HG02852 (cell line): Measurements from ENCODE around the gene KRTAP4-6.
"Not testable (repeated sequence)": the region's sequence is repeated elsewhere in the genome, so short reads cannot be mapped to it uniquely, and the experiment has no call there.

Source experiments
- ATAC-seq: cut with Tn5 transposase; IDR thresholded peaks from one replicate; pipeline ENCODE4 v1.9.1; 2021; ENCODE audit warnings: mild to moderate bottlenecking, moderate library complexity; ENCODE audit not compliant: unreplicated experiment

Gene KRTAP4-6

DNA sequence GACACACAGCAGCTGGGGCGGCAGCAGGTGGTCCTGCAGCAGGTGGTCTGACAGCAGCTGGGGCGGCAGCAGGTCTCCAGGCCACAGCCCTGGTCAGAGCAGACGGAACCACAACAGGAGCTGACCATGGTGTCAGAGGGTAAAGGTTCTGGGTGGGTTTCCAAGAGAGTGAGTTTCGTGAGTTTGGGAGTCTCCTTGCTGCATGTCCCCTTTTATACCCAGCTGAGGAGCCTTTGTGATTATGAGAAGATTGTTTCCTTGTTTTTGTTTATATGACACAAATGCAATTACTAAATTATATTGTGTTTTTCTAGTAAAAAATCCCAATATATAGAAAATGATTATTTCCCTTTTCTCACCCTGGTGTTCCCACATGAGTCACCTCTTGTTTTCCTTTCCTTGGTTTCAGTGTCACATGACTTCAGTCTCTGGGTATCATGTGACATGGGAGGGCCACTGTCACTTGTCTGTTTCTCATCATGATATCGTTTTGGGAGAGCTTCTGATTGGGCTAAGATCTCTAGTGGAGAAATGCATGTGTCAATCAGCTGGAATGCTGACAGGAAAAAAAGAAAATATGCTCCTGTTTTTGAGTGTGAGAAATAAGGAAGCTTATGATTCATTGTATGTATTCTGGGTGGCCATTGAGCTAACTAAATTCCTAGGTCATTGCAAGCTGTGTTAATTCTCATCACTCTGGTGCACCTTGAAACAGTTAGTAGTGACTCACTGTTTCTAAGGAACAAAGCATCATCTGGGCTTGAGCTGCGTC lies at the start of gene KRTAP4-6:
KRTAP4-6 (minus strand) TSS at position 185 of the 772 bp plus-strand sequence; CDS start at position 128, 57 bp downstream.
- no peak for ATAC-seq

DNA sequence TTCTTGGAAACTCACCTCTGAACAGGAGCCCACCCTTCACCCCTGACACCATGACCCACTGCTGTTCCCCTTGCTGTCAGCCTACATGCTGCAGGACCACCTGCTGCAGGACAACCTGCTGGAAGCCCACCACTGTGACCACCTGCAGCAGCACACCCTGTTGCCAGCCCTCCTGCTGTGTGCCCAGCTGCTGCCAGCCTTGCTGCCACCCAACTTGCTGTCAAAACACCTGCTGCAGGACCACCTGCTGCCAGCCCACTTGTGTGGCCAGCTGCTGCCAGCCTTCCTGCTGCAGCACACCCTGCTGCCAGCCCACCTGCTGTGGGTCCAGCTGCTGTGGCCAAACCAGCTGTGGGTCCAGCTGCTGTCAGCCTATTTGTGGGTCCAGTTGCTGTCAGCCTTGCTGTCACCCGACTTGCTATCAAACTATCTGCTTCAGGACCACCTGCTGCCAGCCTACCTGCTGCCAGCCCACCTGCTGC lies 49.5 kb upstream of the KRTAP4-6 start, which contains the start of gene KRTAP9-1:
KRTAP9-1 (plus strand) TSS at position 51 of the 482 bp plus-strand sequence; CDS start at position 51, 0 bp downstream.
- not testable (repeated sequence) for ATAC-seq

DNA sequence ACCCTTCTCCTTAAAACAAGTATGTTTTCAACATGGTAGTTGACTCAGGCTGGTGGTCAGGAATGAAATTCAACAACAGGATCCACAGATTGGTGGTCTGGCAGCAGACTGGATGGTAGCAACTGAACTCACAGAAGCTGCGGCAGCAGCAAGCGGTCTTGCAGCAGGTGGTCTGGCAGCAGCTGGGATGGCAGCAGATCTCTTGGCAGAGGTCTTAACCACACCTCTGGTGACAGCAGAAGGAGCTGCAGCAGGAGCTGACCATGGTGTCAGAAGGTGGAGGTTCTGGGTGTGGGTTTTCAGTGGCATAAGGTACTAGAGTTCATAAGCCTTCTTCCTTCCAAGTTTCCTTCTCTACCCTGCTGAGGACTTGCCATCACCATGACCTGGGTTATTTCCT lies 46.5 kb upstream of the KRTAP4-6 start:
- no peak for ATAC-seq

DNA sequence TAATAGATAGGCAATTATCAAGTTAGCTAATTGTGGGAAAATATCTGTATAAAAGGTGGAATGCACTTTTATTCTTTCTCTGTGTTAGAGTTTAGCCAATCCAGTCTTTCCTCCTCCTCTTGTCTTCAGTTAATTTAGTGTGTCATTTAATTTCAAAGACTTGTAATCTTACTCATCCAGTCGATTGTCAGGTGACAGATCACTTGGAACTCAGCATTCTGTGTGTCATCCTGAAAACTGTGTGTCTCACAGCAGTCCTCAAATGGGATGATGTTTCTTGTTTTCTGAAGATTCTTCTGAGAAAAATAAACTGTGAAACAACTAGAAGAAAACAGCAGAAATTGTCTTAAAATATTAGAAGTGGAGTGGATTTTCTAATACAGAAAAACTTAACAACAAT lies 44.7 kb upstream of the KRTAP4-6 start:
- no peak for ATAC-seq

DNA sequence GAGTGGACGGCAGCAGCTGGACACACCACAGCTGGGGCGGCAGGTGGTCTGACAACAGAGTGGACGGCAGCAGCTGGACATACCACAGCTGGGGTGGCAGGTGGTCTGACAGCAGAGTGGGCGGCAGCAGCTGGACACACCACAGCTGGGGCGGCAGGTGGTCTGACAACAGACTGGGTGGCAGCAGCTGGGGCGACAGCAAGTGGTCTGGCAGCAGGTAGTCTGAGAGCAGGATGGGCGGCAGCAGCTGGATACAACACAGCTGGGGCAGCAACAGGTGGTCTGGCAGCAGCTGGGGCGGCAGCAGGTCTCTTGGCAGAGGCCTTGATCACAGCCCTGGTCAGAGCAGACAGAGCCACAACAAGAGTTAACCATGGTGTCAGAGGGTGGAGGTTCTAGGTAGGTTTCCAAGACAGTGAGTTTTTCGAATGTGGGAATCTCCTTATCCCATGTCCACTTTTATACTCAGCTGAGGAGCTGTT lies 44.2 kb upstream of the KRTAP4-6 start, which contains the start of gene KRTAP4-1:
KRTAP4-1 (minus strand) TSS at position 432 of the 482 bp plus-strand sequence; CDS start at position 375, 57 bp downstream.
- no peak for ATAC-seq

DNA sequence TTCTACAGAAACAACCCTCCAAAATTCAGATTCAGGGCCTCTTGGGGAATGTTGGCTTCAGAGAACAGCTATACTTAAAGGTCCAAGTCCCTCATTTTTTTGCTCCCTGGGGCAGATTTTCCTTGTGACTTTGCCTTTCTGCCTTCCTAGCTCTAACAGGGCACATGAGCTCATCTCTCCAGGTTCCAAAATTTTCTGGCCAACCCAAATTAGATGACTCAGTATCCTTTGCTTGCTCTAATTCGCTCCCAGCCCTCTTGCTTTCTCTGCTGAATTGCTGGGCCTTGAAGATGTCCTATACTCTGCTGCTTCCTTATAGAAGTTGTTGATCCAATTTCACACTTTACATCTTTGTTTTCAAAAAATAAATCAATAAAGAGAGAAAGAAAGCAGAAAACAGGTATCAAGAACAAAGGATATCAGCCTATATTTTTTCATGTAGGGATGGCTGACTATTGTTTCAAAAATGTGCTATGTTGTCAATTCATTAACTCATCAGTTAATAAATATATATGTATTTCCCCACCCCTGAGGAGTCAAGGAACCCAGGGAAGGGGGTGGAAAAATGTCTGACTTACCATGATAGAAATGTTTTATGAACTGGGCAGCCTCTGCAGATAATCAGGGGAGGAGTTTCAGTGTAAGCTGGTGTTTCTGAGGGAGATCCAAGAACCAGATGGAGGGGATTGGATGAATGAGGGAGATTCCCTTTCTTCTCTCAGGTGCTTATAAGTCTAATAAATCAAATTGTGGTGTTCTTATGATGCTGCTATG lies 38.7 kb upstream of the KRTAP4-6 start:
- no peak for ATAC-seq

DNA sequence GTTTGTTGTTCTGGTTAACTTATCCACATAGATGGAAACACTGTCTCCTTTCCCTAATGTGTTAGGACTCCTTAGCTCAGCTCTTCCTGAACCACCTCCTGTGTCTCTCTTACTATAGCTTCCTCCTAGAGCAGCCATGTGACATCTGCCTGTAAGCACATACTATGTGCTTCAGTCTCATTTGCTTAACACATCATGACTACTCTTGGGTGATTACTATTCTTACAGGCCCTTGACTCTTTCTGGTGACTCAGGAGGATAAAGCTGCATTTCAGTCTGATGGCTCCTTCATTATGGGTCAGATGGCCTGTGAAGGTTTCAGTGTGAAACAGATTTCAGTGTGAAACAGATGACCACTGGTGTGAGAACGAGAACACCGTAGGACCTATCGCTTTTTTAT lies 38.0 kb upstream of the KRTAP4-6 start:
- ATAC-seq = no peak

DNA sequence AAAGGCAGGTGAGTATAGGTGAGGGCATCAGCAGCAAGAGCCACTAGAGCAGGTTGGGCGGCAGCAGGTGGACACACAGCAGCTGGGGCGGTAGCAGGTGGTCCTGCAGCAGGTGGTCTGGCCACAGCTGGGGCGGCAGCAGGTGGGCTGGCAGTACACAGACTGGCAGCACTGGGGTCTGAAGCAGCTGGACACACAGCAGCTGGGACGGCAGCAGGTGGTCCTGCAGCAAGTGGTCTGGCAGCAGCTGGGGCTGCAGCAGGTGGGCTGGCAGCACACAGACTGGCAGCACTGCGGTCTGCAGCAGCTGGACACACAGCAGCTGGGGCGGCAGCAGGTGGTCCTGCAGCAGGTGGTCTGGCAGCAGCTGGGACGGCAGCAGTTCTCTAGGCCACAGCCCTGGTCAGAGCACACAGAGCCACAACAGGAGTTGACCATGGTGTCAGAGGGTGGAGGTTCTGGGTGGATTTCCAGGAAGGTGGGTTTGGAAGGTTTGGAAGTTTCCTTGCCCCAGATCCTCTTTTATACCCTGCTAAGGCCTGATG lies 37.5 kb upstream of the KRTAP4-6 start, which contains the start of gene KRTAP4-2:
KRTAP4-2 (minus strand) TSS at position 495 of the 545 bp plus-strand sequence; CDS start at position 438, 57 bp downstream.
- no peak for ATAC-seq

DNA sequence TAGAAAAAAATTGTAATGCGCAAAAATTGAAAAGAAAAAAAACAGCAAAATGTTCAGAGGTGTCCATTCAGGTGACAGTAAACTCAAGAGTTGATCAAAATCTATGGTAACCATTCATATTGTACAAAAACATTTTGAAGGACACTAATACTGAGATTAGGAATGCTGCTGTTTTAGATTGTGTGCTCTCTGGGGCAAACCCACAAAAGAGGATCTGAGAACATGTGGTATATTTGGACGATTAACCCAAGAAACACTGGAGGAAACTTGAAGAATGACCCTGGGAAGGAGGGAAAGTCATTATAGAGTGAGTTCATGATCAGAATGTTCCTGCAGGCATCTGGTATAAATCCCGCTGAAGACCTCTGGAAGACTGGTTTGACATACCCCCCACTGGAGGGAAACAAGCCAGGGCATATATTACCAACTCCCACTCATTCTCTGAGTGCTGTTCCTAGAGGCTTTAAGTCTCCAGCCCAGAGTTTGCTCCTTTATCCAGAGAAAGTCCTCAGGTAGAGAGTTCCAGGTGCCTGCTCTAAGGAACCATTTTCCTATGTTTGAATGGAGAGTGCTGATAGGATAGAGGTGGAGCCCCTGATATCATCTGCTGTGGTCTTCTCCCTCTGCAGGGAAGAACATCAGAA lies 36.5 kb upstream of the KRTAP4-6 start:
- no peak for ATAC-seq

DNA sequence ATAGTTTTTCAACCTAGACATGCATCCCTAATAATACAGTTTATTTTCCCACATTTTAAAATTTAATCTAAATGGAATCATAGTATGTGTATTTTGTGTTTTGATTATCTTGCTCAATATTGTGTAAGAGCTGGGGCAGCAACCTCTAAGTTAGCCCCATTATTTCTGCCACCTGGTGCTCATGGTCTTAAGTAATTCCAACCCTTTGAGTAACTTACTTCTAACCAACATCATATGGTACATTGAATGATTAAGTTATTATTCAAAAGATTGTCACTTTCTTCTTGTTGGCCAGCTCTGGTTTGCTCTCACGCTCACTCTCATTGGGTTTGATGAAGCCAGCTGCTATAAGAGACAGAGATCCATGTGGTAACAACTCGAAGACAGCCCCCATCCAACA lies 31.5 kb upstream of the KRTAP4-6 start:
- ATAC-seq = no peak

DNA sequence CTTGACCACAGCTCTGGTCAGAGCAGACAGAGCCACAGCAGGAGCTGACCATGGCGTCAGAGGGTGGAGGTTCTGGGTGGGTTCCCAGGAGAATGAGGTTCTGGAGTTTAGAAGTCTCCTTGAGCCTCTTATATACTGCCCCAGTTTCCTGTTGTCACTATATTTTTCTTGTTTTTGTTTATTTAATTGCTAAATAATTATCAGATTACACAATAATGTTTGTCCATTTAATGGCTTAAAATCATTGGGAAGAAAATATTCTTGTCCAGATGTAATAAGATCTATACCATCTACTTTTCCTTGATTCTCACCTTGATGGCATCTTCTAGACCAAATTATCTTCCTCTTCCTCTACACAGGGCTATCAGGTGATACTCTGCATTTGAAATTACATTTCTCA lies 27.8 kb upstream of the KRTAP4-6 start, which contains the start of gene KRTAP4-3:
KRTAP4-3 (minus strand) TSS at position 101 of the 400 bp plus-strand sequence; CDS start at position 52, 49 bp downstream.
- ATAC-seq = no peak

DNA sequence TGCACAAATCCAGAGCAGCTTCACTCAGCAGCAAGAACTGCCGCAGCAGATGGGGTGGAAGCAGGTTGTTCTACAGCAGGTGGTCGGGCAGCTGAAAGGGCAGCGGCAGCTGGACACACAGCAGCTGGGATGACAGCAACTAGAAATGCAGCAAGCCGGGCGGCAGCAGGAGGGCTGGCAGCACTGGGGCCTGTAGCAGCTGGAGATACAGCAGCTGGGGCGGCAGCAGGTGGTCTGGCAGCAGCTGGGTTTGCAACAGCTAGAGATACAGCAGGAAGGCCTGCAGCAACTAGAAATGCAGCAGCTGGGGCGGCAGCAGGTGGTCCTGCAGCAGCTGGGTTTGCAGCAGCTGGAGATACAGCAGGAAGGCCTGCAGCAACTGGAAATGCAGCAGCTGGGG lies 27.2 kb upstream of the KRTAP4-6 start:
- no peak for ATAC-seq

DNA sequence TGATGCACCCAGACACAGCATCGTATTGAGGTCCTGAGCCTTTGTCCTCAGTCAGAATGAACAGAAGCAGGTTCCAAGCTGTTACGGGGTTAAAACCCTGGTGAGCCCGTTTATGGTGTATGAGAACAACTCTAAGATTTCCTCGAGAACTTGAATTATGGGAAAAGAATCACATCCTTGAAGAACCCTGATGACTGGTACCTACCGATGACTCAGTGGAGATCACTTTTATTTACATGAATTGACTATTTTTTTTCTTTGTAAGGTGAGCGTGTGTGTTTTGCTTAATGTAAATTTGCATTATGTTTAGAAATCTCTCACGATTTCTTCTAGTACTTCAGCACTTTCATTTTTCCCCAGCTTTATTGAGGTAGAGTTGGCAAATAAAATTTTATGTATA lies 23.5 kb upstream of the KRTAP4-6 start:
- no peak for ATAC-seq

DNA sequence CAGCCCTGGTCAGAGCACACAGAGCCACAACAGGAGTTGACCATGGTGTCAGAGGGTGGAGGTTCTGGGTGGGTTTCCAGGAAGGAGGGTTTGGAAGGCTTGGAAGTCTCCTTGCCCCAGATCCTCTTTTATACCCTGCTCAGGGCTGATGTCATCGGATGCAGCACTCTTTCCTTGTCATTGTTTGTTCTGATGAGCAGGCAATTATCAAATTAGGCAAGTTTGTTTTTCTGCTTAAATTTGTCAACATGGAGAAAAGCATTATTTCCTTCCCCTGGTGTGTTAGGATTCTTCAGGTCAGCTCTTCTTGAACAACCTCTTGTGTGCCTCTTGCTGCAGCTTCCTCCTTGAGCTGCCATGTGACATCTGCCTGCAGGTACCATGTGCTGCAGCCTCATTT lies 20.3 kb upstream of the KRTAP4-6 start, which contains the start of gene KRTAP4-4:
KRTAP4-4 (minus strand) TSS at position 101 of the 400 bp plus-strand sequence; CDS start at position 44, 57 bp downstream.
- no peak for ATAC-seq

DNA sequence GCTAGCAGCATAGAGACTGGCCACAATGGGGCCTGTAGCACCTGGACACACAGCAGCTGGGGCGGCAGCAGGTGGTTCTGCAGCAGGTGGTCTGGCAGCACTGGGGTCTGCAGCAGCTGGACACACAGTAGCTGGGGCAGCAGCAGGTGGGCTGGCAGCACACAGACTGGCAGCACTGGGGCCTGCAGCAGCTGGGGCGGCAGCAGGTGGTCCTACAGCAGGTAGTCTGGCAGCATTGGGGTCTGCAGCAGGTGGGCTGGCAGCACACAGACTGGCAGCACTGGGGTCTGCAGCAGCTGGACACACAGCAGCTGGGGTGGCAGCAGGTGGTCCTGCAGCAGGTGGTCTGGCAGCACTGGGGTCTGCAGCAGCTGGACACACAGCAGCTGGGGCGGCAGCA lies 19.8 kb upstream of the KRTAP4-6 start:
- not testable (repeated sequence) for ATAC-seq

DNA sequence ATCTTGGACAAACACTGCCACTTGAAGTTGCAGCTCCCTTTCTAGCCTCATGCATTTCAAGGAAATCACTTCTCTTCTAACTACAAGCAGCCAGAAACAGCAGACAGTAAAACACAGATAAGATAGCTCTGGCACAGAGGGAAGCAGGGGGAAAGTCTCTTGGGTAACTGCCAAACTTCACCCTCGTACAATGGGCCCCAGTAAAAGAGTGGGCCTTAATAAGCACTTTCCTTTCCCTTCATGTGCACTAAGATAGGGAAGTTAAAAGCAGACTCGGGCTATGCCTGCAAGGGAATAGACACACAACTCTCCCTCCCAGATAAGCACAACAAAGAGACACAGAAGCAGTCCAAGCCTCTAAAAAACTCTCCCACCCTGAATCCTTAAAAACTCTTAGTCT lies 13.5 kb upstream of the KRTAP4-6 start:
- no peak for ATAC-seq

DNA sequence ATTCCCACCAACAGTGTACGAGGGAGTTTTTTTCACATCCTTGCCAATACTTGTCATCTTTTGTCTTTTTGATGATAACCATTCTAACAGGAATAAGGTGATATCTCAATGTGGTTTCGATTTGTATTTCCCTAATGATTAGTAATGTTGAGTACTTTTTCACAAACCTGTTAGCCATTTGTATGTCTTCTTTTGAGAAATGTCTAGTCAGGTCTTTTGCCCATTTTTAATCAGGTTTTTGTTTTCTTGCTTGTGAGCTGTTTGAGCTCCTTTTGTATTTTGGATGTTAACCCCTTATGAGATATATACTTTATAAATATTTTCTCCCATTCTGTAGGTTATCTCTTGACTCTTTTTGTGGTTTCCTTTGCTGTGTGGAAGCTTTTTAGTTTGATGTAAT lies 11.2 kb upstream of the KRTAP4-6 start:
- ATAC-seq = no peak

DNA sequence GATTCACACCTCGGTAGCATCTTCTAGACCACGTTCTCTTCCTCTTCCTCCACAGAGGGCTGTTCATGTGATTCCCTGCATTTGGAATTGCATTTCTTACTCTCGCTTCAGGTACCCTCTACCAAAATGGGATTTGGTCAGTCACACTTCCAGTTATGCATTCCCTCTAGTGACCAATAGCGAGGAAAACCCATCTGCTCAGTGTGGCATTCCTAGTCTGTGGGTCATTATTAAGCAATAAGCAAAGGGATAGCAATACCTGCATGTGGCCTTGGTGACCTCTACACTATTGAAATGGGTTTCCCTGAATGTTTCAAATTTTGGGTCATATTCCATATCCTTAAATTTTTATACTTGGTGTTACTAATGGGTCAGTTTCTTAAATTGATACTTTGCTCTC lies 9.7 kb upstream of the KRTAP4-6 start:
- no peak for ATAC-seq

DNA sequence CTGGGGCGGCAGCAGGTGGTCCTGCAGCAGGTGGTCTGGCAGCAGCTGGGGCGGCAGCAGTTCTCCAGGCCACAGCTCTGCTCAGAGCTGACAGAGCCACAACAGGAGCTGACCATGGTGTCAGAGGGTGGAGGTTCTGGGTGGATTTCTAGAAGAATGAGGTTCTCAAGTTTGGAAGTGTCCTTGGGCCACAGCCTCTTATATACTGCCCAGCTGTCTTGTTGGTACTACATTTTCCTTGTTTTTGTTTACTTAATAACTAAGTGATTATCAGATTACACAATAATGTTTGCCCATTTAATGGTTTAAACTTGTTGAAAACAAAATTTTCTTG lies 9.3 kb upstream of the KRTAP4-6 start, which contains the start of gene KRTAP4-5:
KRTAP4-5 (minus strand) TSS at position 174 of the 334 bp plus-strand sequence; CDS start at position 116, 58 bp downstream.
- ATAC-seq = no peak

DNA sequence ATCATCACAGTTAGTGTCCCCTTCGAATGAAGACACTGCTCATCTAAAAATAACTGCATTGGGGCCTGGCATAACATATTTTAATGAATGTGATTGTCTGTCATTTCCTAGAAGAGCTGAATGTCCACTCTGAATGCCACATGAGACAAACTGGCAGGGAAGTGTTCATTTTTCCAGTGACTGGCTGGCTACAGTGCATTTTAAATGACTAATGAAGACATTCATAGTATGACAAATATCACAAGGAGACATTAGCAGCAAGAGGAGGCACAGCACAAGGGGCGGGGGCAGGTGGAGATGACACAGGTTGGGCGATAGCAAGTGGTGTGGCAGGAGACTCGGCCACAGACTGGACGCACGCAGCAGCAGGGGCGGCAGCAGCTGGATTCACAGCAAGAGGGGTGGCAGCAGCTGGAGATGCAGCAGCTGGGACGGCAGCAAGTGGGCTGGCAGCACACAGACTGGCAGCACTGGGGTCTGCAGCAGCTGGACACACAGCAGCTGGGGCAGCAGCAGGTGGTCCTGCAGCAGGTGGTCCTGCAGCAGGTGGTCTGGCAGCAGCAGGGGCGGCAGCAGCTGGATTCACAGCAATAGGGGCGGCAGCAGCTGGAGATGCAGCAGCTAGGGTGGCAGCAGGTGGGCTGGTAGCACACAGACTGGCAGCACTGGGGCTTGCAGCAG lies 8.8 kb upstream of the KRTAP4-6 start:
- not testable (repeated sequence) for ATAC-seq
